Effector memory CD8-positive, alpha-beta T cell (primary cell): Measurements from ENCODE around the gene CPAMD8.
"Not testable (repeated sequence)": the region's sequence is repeated elsewhere in the genome, so short reads cannot be mapped to it uniquely, and the experiment has no call there.

Experiments used
- ATAC-seq: fragments of 150-1000 bp; cut with Tn5 transposase; replicated peaks from 2 replicates; pipeline ENCODE4 v1.10.0; 2021; ENCODE audit warnings: mild to moderate bottlenecking, moderate library complexity
- DNase-seq, 3 experiments: peaks; one replicate each; pipeline ENCODE4 v3.0.0; 2021
- H3K27ac Mint-ChIP-seq, 2 donors: one replicate each; pipeline ENCODE4 v1.8.0; 2022; ENCODE audit warnings: mild to moderate bottlenecking in 2 of 2, mixed read lengths in 2 of 2, moderate library complexity in 2 of 2
- H3K27me3 Mint-ChIP-seq, 2 donors: one replicate each; pipeline ENCODE4 v1.8.0; 2022; ENCODE audit warnings: mixed read lengths in 2 of 2
- H3K36me3 Mint-ChIP-seq: one replicate; pipeline ENCODE4 v1.8.0; 2022; ENCODE audit warnings: mild to moderate bottlenecking, moderate library complexity, mixed read lengths; ENCODE audit not compliant: insufficient read depth
- H3K4me1 Mint-ChIP-seq, 2 donors: one replicate each; pipeline ENCODE4 v1.8.0; 2022; ENCODE audit warnings: low read depth in 2 of 2, mixed read lengths in 2 of 2
- H3K4me3 Mint-ChIP-seq, 2 donors: one replicate each; pipeline ENCODE4 v1.8.0; 2022; ENCODE audit warnings: mild to moderate bottlenecking in 2 of 2, mixed read lengths in 2 of 2, moderate library complexity in 2 of 2
- H3K9me3 Mint-ChIP-seq, 2 donors: one replicate each; pipeline ENCODE4 v1.8.0; 2022; ENCODE audit warnings: mixed read lengths in 2 of 2

CPAMD8 gene

DNA sequence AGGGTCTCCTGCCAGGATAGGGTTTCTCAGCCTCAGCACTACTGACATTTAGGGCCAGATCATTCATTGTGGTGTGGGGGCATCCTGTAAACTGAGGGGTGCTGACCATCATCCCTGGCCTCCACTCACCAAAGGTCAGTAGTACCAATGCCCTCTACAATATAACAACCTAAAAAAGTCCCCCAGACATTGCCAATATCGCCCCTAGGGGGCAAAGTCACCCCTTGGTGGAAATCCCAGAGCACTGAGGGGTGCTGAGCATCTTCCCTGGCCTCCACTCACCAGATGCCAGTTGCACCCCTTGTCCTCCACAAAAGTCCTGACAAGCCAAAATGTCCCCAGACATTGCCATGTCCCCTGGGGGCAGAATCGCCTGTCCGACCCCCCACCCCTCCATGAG is 21.6 kb downstream of the CPAMD8 start:
- H3K27me3 Mint-ChIP-seq = no peaks in the 10 kb centered on the region
- H3K9me3 Mint-ChIP-seq = no peaks in the 10 kb centered on the region
- H3K4me1 Mint-ChIP-seq = peaks cover 24 to 27% of the 10 kb centered on the region in 2 donors
- peak overlapping the region; percentile 15 to 35 for H3K27ac Mint-ChIP-seq
- peaks cover 11% of the 10 kb centered on the region for H3K36me3 Mint-ChIP-seq
- DNase-seq (no peak), ATAC-seq (no peak)
- H3K4me3 Mint-ChIP-seq = no peak overlapping the region

DNA sequence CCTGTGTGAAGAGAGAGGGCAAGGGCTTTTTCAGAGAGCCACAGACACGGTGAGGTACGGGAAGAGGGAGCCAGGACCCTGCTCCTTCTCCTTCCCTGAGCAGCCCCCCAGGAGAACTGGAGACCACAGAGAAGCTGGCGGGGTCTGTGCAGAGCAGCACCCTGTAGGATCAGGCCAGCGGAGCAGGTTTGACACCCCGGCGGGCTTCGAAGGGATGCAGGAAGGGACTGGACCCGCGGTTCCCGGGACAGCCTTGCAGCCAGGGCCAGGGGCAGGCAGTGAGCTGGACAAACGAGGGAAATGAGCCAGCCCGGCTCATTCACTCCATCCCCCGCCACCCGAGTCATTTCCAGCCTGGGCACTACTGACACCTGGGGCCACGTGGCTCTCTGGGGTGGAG is 22.2 kb downstream of the CPAMD8 start:
- H3K27ac Mint-ChIP-seq = no peak overlapping the region

DNA sequence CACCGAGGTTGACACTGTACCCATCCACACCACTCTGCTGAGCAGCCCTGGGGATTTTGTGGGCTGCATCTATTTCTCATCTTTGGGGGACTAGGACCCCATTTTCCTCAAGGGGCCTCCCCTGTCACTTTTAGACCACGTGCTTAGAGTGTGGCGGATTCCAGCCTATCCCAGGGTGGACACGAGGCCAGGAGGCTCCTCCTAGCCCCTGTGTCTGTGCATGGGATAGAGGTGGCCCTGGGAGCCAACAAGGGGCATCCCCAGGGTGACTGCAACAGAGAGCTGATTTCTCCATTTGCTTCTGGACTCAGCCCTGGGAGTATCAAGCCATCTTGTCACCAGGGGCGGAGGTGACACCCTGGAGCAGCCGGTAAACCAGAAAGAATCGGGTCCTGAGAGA is 24.2 kb downstream of the CPAMD8 start:
- no peaks in the 10 kb centered on the region for H3K27me3 Mint-ChIP-seq
- H3K4me1 Mint-ChIP-seq = peaks cover 24 to 28% of the 10 kb centered on the region in 2 donors
- ATAC-seq (no peak), DNase-seq (no peak)
- peak overlapping the region; percentile 80 to 83 for H3K4me3 Mint-ChIP-seq
- H3K9me3 Mint-ChIP-seq = no peaks in the 10 kb centered on the region
- H3K27ac Mint-ChIP-seq = peak overlapping the region; percentile 92 to 95
- peaks cover 7% of the 10 kb centered on the region for H3K36me3 Mint-ChIP-seq

More for the DNA sequence above, 22.2 kb downstream of the CPAMD8 start:
- H3K36me3 Mint-ChIP-seq = peaks cover 11% of the 10 kb centered on the region
- no peak for DNase-seq
- H3K9me3 Mint-ChIP-seq = no peaks in the 10 kb centered on the region
- no peak for ATAC-seq
- H3K4me1 Mint-ChIP-seq = peaks cover 24 to 28% of the 10 kb centered on the region in 2 donors
- no peak overlapping the region for H3K4me3 Mint-ChIP-seq
- H3K27me3 Mint-ChIP-seq = no peaks in the 10 kb centered on the region

DNA sequence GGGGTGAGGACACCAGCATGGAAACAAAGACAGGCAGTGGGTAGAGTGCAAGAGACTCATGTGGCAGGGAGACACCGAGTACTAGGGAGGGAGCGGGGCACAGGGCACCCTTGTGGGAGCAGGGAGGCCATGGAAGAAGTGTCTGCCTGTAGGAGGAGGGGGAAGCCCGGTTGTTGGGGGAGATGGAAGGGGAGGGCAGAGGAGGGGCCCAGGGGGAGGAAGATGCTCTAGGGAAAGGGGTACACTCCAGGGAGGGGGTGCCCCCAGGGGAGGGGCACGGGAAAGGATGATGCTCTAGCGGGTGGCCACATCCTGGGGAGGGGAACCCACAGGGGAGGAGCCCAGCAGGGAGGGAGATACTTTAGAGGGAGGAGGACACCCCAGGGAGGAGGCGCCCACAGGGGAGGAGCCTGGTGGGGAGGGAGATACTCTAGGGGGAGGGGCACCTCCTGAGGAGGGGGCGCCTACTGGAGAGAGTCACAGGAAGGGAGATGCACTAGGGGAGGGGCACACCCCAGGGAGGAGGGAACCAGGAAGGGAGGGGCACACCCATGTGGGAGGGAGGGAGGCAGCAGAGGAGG is 24.9 kb downstream of the CPAMD8 start:
- Mint-ChIP-seq H3K27ac (peak overlapping the region; percentile 92 to 95), H3K4me1 (peaks cover 24 to 28% of the 10 kb centered on the region in 2 donors), H3K9me3 (no peaks in the 10 kb centered on the region), H3K4me3 (peak overlapping the region; percentile 80 to 83), H3K27me3 (no peaks in the 10 kb centered on the region), H3K36me3 (peaks cover 7% of the 10 kb centered on the region)
- DNase-seq (peak; percentile 84), ATAC-seq (peak; percentile 97)

DNA sequence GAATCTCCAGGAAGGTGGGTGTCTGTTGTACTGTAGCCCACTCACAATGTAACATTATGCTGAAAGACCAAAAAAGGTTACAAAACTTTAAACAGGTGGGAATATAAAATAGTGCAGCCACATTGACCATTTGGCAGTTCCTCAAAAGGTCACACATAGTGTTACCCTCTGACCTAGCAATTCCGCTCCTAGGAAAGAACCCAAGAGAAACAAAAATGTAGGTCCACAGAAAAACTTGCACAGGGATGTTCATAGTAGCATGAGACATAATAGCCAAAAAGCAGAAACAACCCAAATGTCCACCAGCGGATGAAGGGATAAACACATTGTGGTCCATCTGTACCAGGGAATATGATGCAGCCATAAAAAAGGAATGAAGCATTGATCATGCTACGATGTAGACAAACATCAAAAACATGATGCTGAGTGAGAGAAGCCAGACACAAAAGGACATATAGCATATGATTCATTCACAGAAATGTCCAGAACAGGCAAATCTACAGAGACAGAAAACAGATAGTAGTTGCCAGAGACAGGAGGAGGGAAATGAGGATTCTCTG is 27.9 kb downstream of the CPAMD8 start:
- Mint-ChIP-seq H3K4me3 (no peak overlapping the region), H3K9me3 (no peaks in the 10 kb centered on the region), H3K27ac (no peak overlapping the region), H3K4me1 (peaks cover 24 to 28% of the 10 kb centered on the region in 2 donors), H3K36me3 (peaks cover 7% of the 10 kb centered on the region), H3K27me3 (no peaks in the 10 kb centered on the region)
- no peak for ATAC-seq
- no peak for DNase-seq

DNA sequence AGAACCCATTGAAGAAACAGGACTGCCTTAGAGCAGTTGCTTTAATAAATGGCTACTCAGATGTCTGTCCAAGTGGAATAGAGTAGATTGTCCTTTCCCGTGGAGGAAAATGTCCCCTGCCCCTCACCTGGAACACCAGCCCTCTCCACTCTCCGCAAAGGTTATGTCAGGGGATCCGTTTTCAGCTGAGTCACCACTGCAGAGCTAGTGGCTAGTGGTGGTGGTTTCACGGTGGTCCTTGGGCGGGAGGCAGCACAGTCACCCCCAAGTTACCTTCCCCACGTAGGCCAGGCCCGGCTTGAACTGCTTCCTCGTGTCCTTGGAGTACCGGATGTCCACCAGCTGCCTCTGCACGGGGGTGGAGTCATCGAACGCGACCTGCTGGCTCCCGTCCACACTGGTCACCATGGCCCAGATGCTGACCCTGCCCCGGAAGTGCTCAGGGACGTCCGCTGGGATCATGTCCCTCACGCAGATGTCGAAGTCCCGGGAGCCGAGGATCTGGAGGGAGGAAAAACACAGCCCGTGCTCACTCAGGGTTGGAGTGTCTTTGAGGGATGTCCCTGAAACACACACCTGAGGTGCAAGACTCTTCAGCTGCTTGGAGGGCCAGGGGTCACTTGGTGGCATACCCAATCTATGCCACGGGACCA is 29.6 kb downstream of the CPAMD8 start:
- not testable (repeated sequence) for H3K27me3 Mint-ChIP-seq, DNase-seq, H3K4me3 Mint-ChIP-seq, H3K36me3 Mint-ChIP-seq, H3K27ac Mint-ChIP-seq, H3K9me3 Mint-ChIP-seq, ATAC-seq
- H3K4me1 Mint-ChIP-seq = peaks cover 17 to 20% of the 10 kb centered on the region in 2 donors

DNA sequence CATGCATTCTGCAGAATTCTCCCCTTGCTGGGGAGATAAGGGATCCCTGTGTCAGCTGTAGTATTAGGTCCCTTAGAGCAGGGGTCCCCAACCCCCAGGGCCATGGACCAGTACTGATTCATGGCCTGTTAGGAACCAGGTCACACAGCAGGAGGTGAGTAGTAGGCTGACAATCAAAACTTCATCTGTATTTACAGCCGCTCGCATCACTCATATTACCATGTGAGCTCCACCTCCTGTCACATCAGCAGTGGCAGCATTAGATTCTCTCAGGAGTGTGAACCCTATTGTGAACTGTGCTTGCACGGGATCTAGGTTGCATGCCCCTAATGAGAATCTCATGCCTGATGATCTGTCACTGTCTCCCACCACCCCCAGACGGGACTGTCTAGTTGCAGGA is 37.9 kb downstream of the CPAMD8 start:
- H3K36me3 Mint-ChIP-seq = no peaks in the 10 kb centered on the region
- peaks cover 8 to 11% of the 10 kb centered on the region in 2 donors for H3K27me3 Mint-ChIP-seq
- peaks cover 2 to 5% of the 10 kb centered on the region in 2 donors for H3K4me1 Mint-ChIP-seq
- no peak for ATAC-seq
- no peak for DNase-seq
- peaks cover 0 to 5% of the 10 kb centered on the region in 2 donors for H3K9me3 Mint-ChIP-seq
- H3K4me3 Mint-ChIP-seq = no peak overlapping the region
- H3K27ac Mint-ChIP-seq = no peak overlapping the region

DNA sequence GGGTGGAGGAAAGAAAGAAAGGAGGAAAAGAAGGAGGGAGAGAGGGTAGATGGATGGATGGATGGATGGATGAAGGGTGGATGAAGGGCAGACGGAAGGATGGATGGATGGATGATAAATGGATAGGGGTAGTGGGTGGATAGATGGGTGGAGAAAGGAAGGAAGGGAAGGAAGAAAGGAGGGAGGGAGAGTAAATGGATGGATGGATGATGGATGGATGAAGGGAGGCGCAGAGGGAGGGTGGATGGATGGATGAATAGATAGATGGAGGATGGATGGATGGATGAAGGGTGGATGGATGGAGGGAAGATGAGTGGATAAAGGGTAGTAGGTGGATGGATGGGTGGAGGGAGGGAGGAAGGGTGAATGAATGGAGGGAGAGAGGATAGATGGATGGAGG is 41.2 kb downstream of the CPAMD8 start:
- H3K9me3 Mint-ChIP-seq = peaks cover 0 to 6% of the 10 kb centered on the region in 2 donors
- peaks cover 2% of the 10 kb centered on the region for H3K36me3 Mint-ChIP-seq
- H3K4me1 Mint-ChIP-seq = peaks cover 2 to 5% of the 10 kb centered on the region in 2 donors
- no peak overlapping the region for H3K4me3 Mint-ChIP-seq
- ATAC-seq (no peak), DNase-seq (no peak)
- no peak overlapping the region for H3K27ac Mint-ChIP-seq
- H3K27me3 Mint-ChIP-seq = peaks cover 0 to 11% of the 10 kb centered on the region in 2 donors

DNA sequence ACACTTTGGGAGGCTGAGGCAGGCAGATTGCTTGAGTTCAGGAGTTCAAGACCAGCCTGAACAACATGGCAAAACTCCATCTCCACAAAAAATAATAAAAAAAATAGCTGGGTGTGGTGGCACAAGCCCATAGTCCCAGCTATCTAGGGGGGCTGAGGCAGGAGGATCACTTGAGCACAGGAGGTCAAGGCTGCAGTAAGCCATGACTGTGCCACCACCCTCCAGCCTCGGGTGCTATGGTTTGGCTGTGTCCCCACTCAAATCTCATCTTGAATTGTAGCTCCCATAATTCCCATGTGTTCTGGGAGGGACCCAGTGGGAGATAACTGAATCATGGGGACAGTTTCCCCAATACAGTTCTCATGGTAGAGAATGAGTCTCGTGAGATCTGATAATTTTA is 44.0 kb downstream of the CPAMD8 start:
- ATAC-seq, H3K36me3 Mint-ChIP-seq, DNase-seq: not testable (repeated sequence)

DNA sequence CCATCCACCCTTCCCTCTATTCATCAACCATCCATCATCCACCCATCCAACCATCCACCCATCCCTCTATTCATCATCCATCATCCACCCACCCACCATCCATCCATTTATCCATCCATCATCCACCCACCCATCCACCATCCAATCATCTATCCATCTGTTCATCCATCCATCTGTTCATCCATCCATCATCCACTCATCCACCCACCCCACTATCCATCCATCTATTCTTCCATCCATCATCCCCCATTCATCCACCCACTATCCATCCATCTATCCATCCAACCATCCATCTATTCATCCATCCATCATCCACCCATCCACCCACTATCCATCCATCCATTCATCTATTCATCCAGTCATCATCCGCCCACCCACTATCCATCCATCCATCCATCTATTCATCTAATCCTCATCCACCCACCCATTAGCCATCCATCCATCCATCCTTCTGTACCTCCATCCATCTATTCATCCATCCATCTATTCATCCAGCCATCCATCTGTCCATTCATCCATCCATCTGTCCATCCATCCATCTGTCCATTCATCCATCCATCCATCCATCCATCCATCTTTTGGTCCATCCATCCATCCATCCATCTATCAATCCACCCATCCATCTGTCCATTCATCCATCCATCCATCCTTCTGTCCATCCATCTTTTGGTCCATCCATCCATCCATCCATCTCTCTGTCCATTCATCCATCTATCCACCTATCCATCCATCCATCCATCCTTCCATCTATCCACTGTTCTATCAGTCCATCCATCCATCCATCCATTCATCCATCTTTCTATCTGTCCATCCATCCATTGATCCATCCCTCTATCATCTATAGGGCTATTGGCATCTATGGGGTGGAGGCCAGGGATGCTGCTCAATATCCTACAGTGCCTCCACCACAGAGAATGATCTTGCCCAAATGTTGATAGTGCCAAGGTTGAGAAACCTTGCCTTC is 47.5 kb downstream of the CPAMD8 start:
- Mint-ChIP-seq H3K36me3 (peaks cover 3% of the 10 kb centered on the region), H3K4me3 (no peak overlapping the region), H3K27ac (no peak overlapping the region), H3K27me3 (peaks cover 22 to 53% of the 10 kb centered on the region in 2 donors), H3K9me3 (peaks cover 4 to 18% of the 10 kb centered on the region in 2 donors), H3K4me1 (no peaks in the 10 kb centered on the region)
- ATAC-seq (no peak), DNase-seq (no peak)

More for the DNA sequence above, 44.0 kb downstream of the CPAMD8 start:
- H3K27ac Mint-ChIP-seq, H3K4me1 Mint-ChIP-seq, H3K4me3 Mint-ChIP-seq: not testable (repeated sequence)
- H3K27me3 Mint-ChIP-seq = peaks cover 27 to 30% of the 10 kb centered on the region in 2 donors
- peaks cover 4 to 19% of the 10 kb centered on the region in 2 donors for H3K9me3 Mint-ChIP-seq

DNA sequence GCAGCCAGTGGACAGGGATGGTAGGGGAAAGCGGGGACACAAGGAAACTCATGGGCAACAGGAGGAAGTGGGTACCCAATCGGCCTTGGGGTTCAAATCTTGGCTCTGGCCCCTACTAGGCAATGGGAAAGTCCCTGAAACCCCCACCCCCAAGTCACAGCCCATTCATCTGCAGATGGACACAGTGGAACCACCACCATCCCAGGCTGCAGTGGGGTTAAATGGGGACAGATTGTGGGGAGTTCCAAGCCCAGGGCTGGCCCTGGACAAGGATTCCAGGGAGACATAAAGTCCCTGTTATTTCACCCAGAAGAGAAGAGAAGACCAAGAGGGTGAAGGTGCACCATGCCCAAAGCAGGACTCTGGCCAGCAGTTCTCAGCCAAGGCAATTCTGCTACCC is 48.5 kb downstream of the CPAMD8 start:
- H3K36me3 Mint-ChIP-seq = peaks cover 3% of the 10 kb centered on the region

DNA sequence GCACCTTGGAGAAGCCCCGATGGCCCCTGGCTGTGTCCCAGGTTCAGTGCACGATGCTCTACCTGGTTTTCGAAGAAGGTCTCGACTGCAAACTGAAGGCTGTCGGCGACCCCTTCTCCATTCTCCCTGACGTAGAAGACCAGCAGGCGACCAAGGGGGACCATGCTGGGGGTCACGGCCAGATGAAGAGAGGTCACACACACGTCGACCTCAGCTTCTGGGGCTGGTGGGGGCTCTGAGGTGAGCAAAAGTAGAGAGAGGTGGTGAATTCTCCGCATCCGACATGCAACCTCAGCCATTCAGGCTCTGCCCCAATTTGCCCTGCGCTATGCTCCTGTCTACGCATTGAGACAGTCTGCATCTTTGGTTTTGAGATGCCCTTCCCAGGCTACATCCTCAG is 49.3 kb downstream of the CPAMD8 start:
- Mint-ChIP-seq H3K27ac (no peak overlapping the region), H3K4me3 (no peak overlapping the region)
- DNase-seq = no peak

More for the DNA sequence above, 48.5 kb downstream of the CPAMD8 start:
- Mint-ChIP-seq H3K27me3 (peaks cover 22 to 53% of the 10 kb centered on the region in 2 donors), H3K4me1 (no peaks in the 10 kb centered on the region), H3K4me3 (no peak overlapping the region), H3K27ac (no peak overlapping the region), H3K9me3 (peaks cover 4 to 13% of the 10 kb centered on the region in 2 donors)
- DNase-seq (no peak), ATAC-seq (no peak)

DNA sequence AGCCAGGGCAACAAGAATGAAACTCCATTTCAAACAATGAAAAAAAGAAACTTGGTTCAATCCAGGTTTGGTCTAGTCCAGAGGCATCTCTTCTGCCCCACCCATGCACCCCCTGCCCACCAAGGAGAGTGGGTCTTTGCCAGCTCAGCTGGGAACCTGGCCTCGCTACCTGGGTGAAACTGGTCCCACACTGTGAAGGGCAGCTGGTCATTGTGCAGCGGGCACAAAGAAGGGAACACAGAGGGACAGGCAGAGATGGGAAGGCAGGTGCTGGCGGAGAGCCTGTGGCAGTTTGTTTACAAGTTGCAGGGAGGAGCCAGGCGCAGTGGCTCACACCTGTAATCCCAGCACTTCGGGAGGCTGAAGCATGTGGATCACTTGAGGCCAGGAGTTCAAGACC is 50.2 kb downstream of the CPAMD8 start:
- H3K4me1 Mint-ChIP-seq = no peaks in the 10 kb centered on the region
- DNase-seq = no peak
- H3K27ac Mint-ChIP-seq = no peak overlapping the region
- H3K36me3 Mint-ChIP-seq = peaks cover 3% of the 10 kb centered on the region
- no peak overlapping the region for H3K4me3 Mint-ChIP-seq
- ATAC-seq = no peak
- H3K9me3 Mint-ChIP-seq = peaks cover 4 to 13% of the 10 kb centered on the region in 2 donors
- H3K27me3 Mint-ChIP-seq = peaks cover 22 to 53% of the 10 kb centered on the region in 2 donors

More for the DNA sequence above, 49.3 kb downstream of the CPAMD8 start:
- Mint-ChIP-seq H3K9me3 (peaks cover 4 to 13% of the 10 kb centered on the region in 2 donors), H3K36me3 (peaks cover 3% of the 10 kb centered on the region), H3K4me1 (no peaks in the 10 kb centered on the region), H3K27me3 (peaks cover 22 to 53% of the 10 kb centered on the region in 2 donors)
- no peak for ATAC-seq
